Measurements from ENCODE around the gene GSTT2.

- TF ChIP-seq TSHZ2 (CRISPR knock-in tag; IDR thresholded peaks at IDR 0.05) (no peak), ZFP3 (CRISPR knock-in tag; IDR thresholded peaks at IDR 0.05) (no peak), PPARA (CRISPR knock-in tag; IDR thresholded peaks at IDR 0.05; ENCODE audit: borderline replicate concordance) (no peak), CREB5 (CRISPR knock-in tag; IDR thresholded peaks at IDR 0.05; ENCODE audit: low read depth) (no peak)
Measured at GRCh38 chr22:23969071-23969470, 10.9 kb upstream of the GSTT2 start.
